Neural progenitor cell (in vitro differentiated cells): Measurements from ENCODE around the gene C1orf74. TPM values are rescaled to one million over a fixed set of nuclear protein-coding genes. Genes with fewer than 3 reads are reported as not detected.

Source experiments
- DNase-seq: peaks from one replicate; pipeline ENCODE4 v3.0.0-alpha.2; 2016; ENCODE audit warnings: low spot score
- H2AFZ ChIP-seq: fragments of 200-600 bp; sonication (generic); replicated peaks from 2 replicates; pipeline ENCODE4 v1.6.1; 2016; ENCODE audit warnings: antibody characterized with exemption
- H3F3A ChIP-seq: fragments of 200-600 bp; sonication (generic); 2 replicates; pipeline ENCODE4 v1.6.1; 2016; ENCODE audit warnings: antibody characterized with exemption, low read depth
- H3K27ac ChIP-seq: fragments of 200-600 bp; sonication (generic); 2 replicates; pipeline ENCODE4 v1.5.1; 2016; ENCODE audit warnings: mild to moderate bottlenecking
- H3K27me3 ChIP-seq: fragments of 200-600 bp; sonication (generic); 2 replicates; pipeline ENCODE4 v1.6.1; 2016; ENCODE audit warnings: mild to moderate bottlenecking, moderate library complexity
- H3K36me3 ChIP-seq: fragments of 200-600 bp; sonication (generic); 2 replicates; pipeline ENCODE4 v1.5.1; 2016
- H3K4me1 ChIP-seq: fragments of 200-600 bp; sonication (generic); 2 replicates; pipeline ENCODE4 v1.6.1; 2016; ENCODE audit warnings: mixed run types
- H3K4me2 ChIP-seq: fragments of 200-600 bp; sonication (generic); 2 replicates; pipeline ENCODE4 v1.6.1; 2016
- H3K4me3 ChIP-seq: fragments of 200-600 bp; sonication (generic); 2 replicates; pipeline ENCODE4 v1.5.1; 2016
- H3K79me2 ChIP-seq: fragments of 200-600 bp; sonication (generic); 2 replicates; pipeline ENCODE4 v1.6.1; 2016; ENCODE audit warnings: low read depth
- H3K9ac ChIP-seq: fragments of 200-600 bp; sonication (generic); 2 replicates; pipeline ENCODE4 v1.6.1; 2016
- H3K9me3 ChIP-seq: fragments of 200-600 bp; sonication (generic); 2 replicates; pipeline ENCODE4 v1.5.1; 2016; ENCODE audit warnings: low read depth
- H4K20me1 ChIP-seq: fragments of 200-600 bp; sonication (generic); 2 replicates; pipeline ENCODE4 v1.6.1; 2016; ENCODE audit warnings: low read depth
- H3K27ac Mint-ChIP-seq: 3 replicates; pipeline ENCODE4 v1.8.0; 2021; ENCODE audit warnings: mixed read lengths
- H3K27me3 Mint-ChIP-seq: 2 replicates; pipeline ENCODE4 v1.8.0; 2022; ENCODE audit warnings: low read depth, mild to moderate bottlenecking, inconsistent platforms, moderate library complexity, mixed read lengths; ENCODE audit not compliant: insufficient read depth
- H3K36me3 Mint-ChIP-seq: 3 replicates; pipeline ENCODE4 v1.8.0; 2021; ENCODE audit warnings: mixed read lengths
- H3K4me1 Mint-ChIP-seq: 3 replicates; pipeline ENCODE4 v1.8.0; 2021; ENCODE audit warnings: mixed read lengths
- H3K4me3 Mint-ChIP-seq: 3 replicates; pipeline ENCODE4 v1.8.0; 2021; ENCODE audit warnings: mild to moderate bottlenecking, moderate library complexity, mixed read lengths
- H3K9me3 Mint-ChIP-seq: 3 replicates; pipeline ENCODE4 v1.8.0; 2020; ENCODE audit warnings: mixed read lengths
- EZH2 ChIP-seq: fragments of 200-600 bp; sonication (generic); IDR thresholded peaks from 2 replicates; pipeline ENCODE4 v1.6.1; 2017; ENCODE audit warnings: antibody characterized with exemption, mild to moderate bottlenecking, moderate library complexity
- EZH2phosphoT487 ChIP-seq: fragments of 200-600 bp; sonication (generic); IDR thresholded peaks from 2 replicates; pipeline ENCODE4 v1.6.1; 2017; ENCODE audit warnings: antibody characterized with exemption
- total RNA-seq: library from RNA; depleted of rRNA; stranded (reverse); fragments of >200 nt; gene quantifications from 2 replicates; pipeline ENCODE4 v1.2.3, GENCODE V29; 2015; ENCODE audit warnings: low replicate concordance
- TF ChIP-seq, protein P1 (sequence below): fragments of 200-600 bp; sonication (generic); IDR thresholded peaks from 2 replicates; pipeline ENCODE4 v1.5.1; 2017; ENCODE audit warnings: antibody characterized with exemption, mild to moderate bottlenecking

The C1orf74 gene
- total RNA-seq, 1 donor from 2014 or later, result 7.7 TPM

DNA sequence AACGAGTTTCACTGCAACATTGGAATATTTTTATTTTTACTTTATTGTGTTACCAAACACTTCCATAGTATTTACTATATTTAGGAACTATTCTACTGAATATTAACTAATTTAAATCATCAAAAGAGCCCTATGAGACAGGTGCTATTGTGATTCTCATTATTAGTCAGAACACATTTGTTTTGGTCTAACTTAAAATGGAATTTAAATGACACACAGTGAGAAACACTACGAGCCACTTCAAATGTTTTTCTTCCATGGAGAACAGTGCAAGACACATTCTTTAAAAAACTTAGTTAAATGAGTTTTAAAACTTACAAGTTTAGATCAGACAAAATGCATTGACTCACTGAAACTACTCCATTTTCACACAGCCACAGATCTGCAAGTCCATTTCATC lies 35.2 kb downstream of the C1orf74 start:
- Mint-ChIP-seq H3K27ac (no peak overlapping the region), H3K9me3 (no peaks in the 10 kb centered on the region), H3K27me3 (no peaks in the 10 kb centered on the region), H3K4me1 (peaks cover 3% of the 10 kb centered on the region), H3K4me3 (no peak overlapping the region), H3K36me3 (no peaks in the 10 kb centered on the region)
- H3K4me3 ChIP-seq, result no peak overlapping the region
- no peak overlapping the region for H3K4me2 ChIP-seq
- no peaks in the 10 kb centered on the region for H3K4me1 ChIP-seq
- no peak for DNase-seq
- H3K27ac ChIP-seq, result no peak overlapping the region
- peaks cover 32% of the 10 kb centered on the region for H3K27me3 ChIP-seq
- no peaks in the 10 kb centered on the region for H4K20me1 ChIP-seq
- no peaks in the 10 kb centered on the region for H3K79me2 ChIP-seq
- H2AFZ ChIP-seq, result no peak overlapping the region
- no peaks in the 10 kb centered on the region for H3K9me3 ChIP-seq
- TF ChIP-seq, protein P1, sequence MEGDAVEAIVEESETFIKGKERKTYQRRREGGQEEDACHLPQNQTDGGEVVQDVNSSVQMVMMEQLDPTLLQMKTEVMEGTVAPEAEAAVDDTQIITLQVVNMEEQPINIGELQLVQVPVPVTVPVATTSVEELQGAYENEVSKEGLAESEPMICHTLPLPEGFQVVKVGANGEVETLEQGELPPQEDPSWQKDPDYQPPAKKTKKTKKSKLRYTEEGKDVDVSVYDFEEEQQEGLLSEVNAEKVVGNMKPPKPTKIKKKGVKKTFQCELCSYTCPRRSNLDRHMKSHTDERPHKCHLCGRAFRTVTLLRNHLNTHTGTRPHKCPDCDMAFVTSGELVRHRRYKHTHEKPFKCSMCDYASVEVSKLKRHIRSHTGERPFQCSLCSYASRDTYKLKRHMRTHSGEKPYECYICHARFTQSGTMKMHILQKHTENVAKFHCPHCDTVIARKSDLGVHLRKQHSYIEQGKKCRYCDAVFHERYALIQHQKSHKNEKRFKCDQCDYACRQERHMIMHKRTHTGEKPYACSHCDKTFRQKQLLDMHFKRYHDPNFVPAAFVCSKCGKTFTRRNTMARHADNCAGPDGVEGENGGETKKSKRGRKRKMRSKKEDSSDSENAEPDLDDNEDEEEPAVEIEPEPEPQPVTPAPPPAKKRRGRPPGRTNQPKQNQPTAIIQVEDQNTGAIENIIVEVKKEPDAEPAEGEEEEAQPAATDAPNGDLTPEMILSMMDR, result no peak
- no peak for TF ChIP-seq EZH2phosphoT487
- TF ChIP-seq EZH2, result no peak
- H3K9ac ChIP-seq, result no peak overlapping the region
- peaks cover 6% of the 10 kb centered on the region for H3F3A ChIP-seq
- no peaks in the 10 kb centered on the region for H3K36me3 ChIP-seq

DNA sequence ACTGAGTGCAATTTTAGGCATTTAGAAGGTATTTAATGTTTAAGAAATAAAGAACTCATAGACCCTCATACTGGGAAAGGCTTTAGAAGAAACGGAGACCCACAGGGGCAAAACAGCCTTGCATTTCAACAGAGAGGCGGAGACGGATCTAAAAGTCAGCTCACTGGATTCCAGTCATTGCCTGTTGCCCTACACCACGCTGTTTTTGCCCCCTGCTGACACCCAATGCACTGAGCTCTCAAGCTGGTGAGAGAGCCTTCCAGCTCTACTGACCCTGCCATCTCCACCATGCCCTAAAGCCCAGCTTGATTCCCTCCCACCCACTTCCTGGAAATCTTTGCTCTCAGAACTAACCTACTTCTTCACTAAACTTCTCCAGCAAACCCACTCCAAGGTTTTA lies 35.7 kb downstream of the C1orf74 start:
- TF ChIP-seq EZH2phosphoT487, result no peak
- TF ChIP-seq, protein P1, result no peak
- TF ChIP-seq EZH2, result no peak
- no peak overlapping the region for H3K27ac Mint-ChIP-seq
- H4K20me1 ChIP-seq, result no peaks in the 10 kb centered on the region
- H3K27me3 ChIP-seq, result peaks cover 32% of the 10 kb centered on the region
- no peak overlapping the region for H3K27ac ChIP-seq
- no peaks in the 10 kb centered on the region for H3K9me3 ChIP-seq
- no peaks in the 10 kb centered on the region for H3K79me2 ChIP-seq
- no peak overlapping the region for H2AFZ ChIP-seq
- H3F3A ChIP-seq, result peaks cover 6% of the 10 kb centered on the region
- H3K4me1 Mint-ChIP-seq, result peaks cover 4% of the 10 kb centered on the region
- no peaks in the 10 kb centered on the region for H3K36me3 ChIP-seq
- DNase-seq, result peak; percentile 37
- H3K27me3 Mint-ChIP-seq, result no peaks in the 10 kb centered on the region
- no peaks in the 10 kb centered on the region for H3K36me3 Mint-ChIP-seq
- no peaks in the 10 kb centered on the region for H3K4me1 ChIP-seq
- no peak overlapping the region for H3K4me3 Mint-ChIP-seq
- no peak overlapping the region for H3K9ac ChIP-seq
- H3K4me3 ChIP-seq, result no peak overlapping the region
- no peak overlapping the region for H3K4me2 ChIP-seq
- H3K9me3 Mint-ChIP-seq, result no peaks in the 10 kb centered on the region

DNA sequence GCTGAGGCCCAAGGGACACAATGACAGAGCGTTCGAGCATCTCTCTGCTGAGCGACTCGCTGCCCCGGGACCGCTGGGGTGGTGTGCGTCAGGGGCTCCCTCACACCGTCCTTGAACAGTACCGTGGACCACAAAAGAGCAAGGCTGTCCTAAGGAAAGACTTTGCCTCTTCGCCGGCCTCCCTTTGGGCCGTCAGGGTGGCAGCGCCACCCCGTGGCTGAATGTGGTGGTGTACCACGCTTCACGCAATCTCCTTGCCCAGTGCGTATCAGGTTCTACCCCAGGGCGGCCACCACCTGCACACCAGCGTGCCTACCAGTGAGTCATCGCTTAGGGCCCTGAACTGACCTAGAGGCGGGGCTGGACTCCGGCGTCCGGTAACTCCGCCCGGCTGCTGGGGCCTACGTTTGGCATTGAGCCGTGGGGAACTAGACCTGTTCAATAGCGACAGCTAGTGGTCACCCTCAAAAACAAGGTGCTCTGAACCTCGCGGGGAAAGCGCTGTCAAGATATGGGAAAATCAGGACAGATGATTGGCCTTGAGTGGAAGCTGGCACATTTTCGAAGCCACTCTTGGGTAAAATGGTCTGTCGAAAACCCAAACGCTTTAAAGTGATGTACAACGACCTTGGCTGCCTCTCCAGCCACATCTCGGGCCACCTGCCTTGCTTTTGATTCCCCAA lies 36.6 kb downstream of the C1orf74 start:
- H3K36me3 Mint-ChIP-seq, result no peaks in the 10 kb centered on the region
- Histone ChIP-seq H3K9me3 (no peaks in the 10 kb centered on the region), H3K4me1 (no peaks in the 10 kb centered on the region), H3F3A (peaks cover 6% of the 10 kb centered on the region), H4K20me1 (no peaks in the 10 kb centered on the region), H3K4me3 (peak overlapping the region; percentile 37), H3K27ac (no peak overlapping the region), H3K9ac (no peak overlapping the region), H3K4me2 (peak overlapping the region; percentile 70), H2AFZ (peak overlapping the region; percentile 71), H3K27me3 (peaks cover 32% of the 10 kb centered on the region), H3K36me3 (no peaks in the 10 kb centered on the region), H3K79me2 (no peaks in the 10 kb centered on the region)
- peaks cover 9% of the 10 kb centered on the region for H3K4me1 Mint-ChIP-seq
- peak overlapping the region; percentile 80 for H3K4me3 Mint-ChIP-seq
- no peaks in the 10 kb centered on the region for H3K9me3 Mint-ChIP-seq
- no peaks in the 10 kb centered on the region for H3K27me3 Mint-ChIP-seq
- peak; percentile 34 for TF ChIP-seq EZH2
- peak; percentile 23 for TF ChIP-seq EZH2phosphoT487
- TF ChIP-seq, protein P1, result peak; percentile 97
- peak; percentile 95 for DNase-seq
- no peak overlapping the region for H3K27ac Mint-ChIP-seq
